NCI-H2227 treated with DMSO at 0.1 percent for 48 hours (cell line): Measurements from ENCODE around the gene SNCAIP.
"Not testable (repeated sequence)": the region's sequence is repeated elsewhere in the genome, so short reads cannot be mapped to it uniquely, and the experiment has no call there.

ENCODE experiments used
- DNase-seq: peaks from one replicate; lab custom pipeline; 2025; lab: John Stamatoyannopoulos, UW

SNCAIP gene

GRCh38 chr5:122315521-122315920, 3.5 kb downstream of the SNCAIP start:
- no peak for DNase-seq

DNA sequence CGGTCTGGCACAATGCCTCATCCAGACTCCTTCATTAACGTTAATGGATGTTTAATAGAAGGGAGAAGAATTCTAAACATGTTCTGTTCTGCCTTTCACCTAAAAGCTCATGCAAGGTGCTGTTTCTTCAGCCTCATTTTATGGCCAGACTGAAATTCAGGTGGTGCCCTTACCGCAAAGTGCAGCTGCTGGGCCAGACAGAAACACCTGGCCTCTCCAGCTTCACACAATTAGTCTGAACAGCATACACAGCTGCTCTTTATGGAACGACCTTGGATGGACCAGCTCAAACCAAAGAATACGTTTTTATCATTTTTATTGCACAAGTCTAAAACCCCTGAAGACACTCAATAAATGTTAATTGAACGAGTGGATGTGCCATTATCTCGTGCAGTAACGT, 4.6 kb downstream of the SNCAIP start:
- DNase-seq, result no peak

DNA sequence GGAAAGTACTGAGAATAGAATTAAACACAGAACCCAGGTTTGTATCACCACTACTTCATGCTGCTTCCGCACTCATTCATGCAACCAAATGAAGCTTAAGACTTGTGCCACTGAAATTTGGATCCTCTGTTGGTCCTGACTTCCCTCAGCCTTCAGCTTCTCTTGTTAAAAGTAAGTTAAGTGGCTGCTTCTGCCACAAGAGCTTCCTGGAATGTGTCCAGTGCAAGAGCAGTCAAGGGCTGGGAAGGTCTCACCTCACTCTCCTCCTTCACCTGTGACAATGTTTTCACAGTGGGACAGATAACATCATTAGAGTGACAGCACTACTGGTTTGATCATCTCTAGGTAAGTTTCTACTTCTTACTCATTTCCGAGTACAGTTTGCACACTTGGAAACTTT, 7.9 kb downstream of the SNCAIP start:
- no peak for DNase-seq

- no peak for DNase-seq
Measured at GRCh38 chr5:122321921-122322320, 9.9 kb downstream of the SNCAIP start.

DNA sequence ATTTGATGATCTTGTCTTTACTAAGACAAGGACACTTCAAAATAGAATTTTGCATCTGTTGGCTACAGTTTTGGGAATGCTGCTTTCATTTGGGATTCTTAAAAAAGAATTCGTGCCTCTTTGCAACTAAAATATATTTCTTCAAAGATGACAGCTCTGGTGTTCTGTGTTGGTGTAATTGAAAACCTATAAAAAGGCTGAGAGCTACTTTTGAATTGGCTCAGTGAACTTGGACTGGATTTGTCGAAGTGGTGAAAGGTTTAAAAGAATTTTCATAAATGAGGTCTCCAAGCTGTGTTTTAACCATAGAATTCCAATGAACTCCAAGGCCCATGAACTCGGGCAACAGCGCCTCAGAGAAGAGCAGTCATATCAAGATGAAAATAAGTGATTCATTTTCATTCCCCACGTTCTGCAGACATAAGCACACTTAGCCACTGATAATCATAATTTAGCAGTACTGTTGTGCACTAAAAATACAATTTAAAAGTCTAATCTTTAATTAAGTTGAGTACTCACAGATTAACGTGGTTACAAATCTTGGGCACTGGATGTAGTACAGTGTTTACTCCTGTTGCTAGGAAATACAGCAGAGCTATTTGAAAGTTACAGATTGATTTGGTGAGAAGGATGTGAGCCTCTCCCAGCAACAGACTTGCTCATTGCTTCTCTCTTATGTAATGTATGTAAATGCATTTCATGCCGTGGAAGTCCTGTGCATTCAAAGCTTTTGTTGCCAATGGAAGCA, 10.9 kb downstream of the SNCAIP start:
- no peak for DNase-seq

DNA sequence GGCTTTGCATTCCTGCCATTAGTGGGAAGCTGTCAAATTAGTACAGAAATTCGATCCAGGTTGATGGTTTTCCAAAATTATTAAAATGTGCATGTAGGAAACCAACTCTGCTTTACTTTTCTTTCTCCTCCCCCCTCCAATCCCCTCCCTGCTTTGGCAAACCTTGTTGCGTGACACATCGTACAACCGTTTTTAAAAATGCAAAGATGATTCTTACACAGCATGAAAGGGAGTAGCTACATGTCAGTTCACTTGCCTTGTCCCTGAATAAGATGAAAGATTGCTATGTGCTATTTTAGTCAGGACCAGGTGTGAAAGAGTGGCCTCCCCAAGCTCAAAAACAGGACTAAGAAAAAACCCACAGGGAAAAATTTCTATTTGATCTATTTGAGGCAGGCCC, 11.7 kb downstream of the SNCAIP start:
- no peak for DNase-seq

DNA sequence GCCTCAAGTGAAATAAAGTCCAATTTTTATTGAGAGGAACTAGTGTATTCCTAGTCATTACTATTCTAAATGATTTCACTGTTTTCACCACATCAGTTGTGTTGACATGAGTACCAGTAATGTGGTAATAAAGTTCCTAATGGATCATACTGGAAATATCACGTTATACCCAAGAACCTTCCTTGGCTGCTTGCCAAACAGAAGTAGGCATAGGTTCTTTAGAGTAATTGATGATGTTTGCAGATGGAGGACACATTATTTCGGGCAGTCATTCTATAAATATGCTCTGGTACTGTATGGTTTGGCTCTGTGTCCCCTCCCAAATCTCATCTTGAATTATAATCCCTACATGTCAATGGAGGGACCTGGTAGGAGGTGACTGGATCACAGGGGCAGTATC, 15.1 kb downstream of the SNCAIP start:
- DNase-seq, result no peak

- no peak for DNase-seq
Measured at GRCh38 chr5:122330881-122331280, 18.8 kb downstream of the SNCAIP start.

GRCh38 chr5:122332599-122333555, 20.8 kb downstream of the SNCAIP start:
- no peak for DNase-seq

- DNase-seq, result no peak
Measured at GRCh38 chr5:122333564-122333963, 21.5 kb downstream of the SNCAIP start.

GRCh38 chr5:122339591-122339990, 27.6 kb downstream of the SNCAIP start:
- DNase-seq, result no peak

DNA sequence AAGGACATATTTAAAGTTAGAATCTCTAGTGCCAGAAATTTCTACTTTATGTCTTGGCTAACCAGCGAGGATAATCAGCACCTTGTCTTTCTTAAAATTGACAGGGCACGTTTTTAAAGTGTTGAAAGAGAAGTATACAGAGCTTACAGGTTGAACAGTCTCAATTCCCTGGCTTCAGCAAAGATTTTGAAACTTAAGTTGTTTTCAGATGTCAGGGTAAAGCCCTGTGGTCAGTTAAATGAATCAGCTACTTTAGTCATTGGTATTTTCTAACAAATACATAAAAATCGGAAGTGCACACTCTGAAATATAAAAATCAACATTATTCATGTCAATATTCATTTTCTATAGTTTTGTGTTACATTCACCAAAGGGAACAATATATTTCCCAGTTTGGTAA, 29.1 kb downstream of the SNCAIP start:
- DNase-seq, result no peak

GRCh38 chr5:122342256-122342655, 30.2 kb downstream of the SNCAIP start:
- DNase-seq, result no peak

GRCh38 chr5:122346897-122347581, 35.0 kb downstream of the SNCAIP start:
- DNase-seq, result no peak

DNA sequence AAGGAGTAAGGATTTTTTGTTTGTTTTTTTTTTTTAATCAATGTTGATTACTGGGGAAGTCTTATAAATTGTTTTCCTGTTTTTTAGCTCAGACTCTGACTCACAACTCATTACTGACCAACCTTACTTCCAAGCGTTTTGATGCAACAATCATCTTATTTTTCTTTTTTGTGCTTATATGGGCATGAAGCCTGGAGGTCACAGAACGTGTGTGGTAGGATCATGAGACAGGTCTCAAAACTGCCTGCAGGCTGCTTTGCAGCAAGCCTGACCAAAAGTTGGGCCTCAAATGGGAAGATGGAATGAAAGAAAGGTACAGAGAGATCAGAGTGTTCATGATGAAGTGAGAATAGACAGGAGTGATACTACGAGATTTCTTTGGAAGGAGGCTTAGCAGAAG, 38.5 kb downstream of the SNCAIP start:
- no peak for DNase-seq

GRCh38 chr5:122351416-122352157, 39.5 kb downstream of the SNCAIP start:
- DNase-seq, result no peak

GRCh38 chr5:122352331-122352730, 40.3 kb downstream of the SNCAIP start:
- no peak for DNase-seq

DNA sequence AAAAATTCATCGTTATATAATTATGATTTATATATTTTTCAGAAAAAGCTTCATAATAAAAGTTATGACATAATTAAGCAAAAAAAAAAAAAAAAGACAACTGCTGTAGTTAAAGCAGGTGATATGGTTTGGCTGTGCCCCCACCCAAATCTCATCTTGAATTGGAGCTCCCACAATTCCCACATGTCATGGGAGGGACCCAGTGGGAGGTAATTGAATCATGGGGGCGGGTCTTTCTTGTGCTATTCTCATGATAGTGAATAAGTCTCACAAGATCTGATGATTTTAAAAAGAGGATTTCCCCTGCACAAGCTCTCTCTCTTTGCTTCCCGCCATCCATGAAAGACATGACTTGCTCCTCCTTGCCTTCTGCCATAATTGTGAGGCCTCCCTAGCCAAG, 41.3 kb downstream of the SNCAIP start:
- DNase-seq, result not testable (repeated sequence)

- no peak for DNase-seq
Measured at GRCh38 chr5:122354293-122354692, 42.3 kb downstream of the SNCAIP start.

DNA sequence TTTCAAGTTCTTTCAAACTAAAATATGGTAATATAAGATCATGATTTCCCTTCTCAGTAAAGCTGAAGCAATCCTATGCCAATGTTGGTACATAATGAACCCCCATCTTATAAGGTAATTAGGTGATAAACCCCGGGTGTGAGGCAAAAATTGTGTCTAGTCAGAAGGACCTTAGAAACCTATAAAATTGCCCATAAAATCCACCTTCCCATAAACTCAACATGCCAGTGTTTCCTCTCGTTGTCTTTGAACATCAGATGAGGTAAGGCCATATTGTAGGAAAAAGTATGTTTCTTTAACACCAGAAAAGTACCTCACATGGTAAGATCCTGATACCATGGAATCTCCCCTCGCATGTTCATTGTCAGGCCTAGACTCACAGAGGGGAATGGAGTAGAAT, 43.3 kb downstream of the SNCAIP start:
- no peak for DNase-seq

DNA sequence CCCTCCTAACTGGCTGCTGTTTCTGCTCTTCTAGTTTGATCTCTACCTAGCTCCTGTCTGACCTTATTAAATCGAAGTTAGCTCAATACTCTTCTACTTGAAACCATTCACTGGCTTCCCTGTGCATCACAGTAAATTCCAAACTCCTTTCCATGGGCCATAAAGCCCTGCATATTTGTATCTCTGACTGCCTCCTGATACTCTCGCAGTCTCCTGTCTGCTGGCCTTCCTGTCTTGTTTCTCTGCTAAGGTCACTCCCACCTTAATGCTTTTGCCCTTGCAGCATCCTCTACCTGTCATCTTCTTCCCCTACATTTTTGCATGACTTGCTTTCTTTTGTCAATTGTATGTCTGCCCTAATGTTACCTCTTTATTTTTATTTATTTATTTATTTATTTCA, 44.8 kb downstream of the SNCAIP start:
- no peak for DNase-seq
